A549 treated with DMSO at 1 μM for 4 hours (cell line): ENCODE data around the gene MRPL58. TPM values are rescaled to one million over a fixed set of nuclear protein-coding genes. Genes with fewer than 3 reads are reported as not detected.

Source experiments
- total RNA-seq: library from RNA; stranded (reverse); fragments of 200-300 nt; extraction: Qiagen RNA extraction; gene quantifications from 5 replicates; pipeline ENCODE4 v1.2.3, GENCODE V29; 2022; ENCODE audit warnings: low read depth

MRPL58 gene
- total RNA-seq = 74.1 to 83.2 TPM (median 79.3 TPM) in 5 replicates

GRCh38 chr17:75012346-75013091, at the start of gene MRPL58:
TSS of gene MRPL58 (plus strand) at chr17:75012670. CDS start at chr17:75012687, 17 bp downstream.

GRCh38 chr17:74972107-74972972, 40.1 kb upstream of the MRPL58 start, which contains the start of gene HID1:
TSS of gene HID1 (minus strand) at chr17:74972759. CDS start at chr17:74972656, 103 bp downstream.

GRCh38 chr17:74987418-74987908, 25.0 kb upstream of the MRPL58 start, which contains the start of gene CDR2L:
TSS of gene CDR2L (plus strand) at chr17:74987632. CDS start at chr17:74988044, 412 bp downstream.

GRCh38 chr17:75046407-75047289, 34.2 kb downstream of the MRPL58 start, which contains the start of the genes ATP5PD and KCTD2:
TSS of gene ATP5PD (minus strand) at chr17:75046969. CDS start at chr17:75042650, 4,319 bp downstream.
TSS of gene KCTD2 (plus strand) at chr17:75047225. CDS start at chr17:75047251, 26 bp downstream.

Other genes with a start within 250 kb of the MRPL58 start
- gene NAT9, start 236.3 kb upstream of the MRPL58 start, total RNA-seq = 52.1 to 64.3 TPM (median 56.3 TPM) in 5 replicates
- 0.06 to 0.61 TPM (median 0.23 TPM) in 5 replicates for gene GRIN2C, start 152.8 kb upstream of the MRPL58 start, total RNA-seq
- 54.9 to 76.2 TPM (median 59.9 TPM) in 5 replicates for gene FDXR, start 139.7 kb upstream of the MRPL58 start, total RNA-seq
- 0.10 TPM in 1 of 5 replicates, not detected in the others for gene FADS6, start 119.0 kb upstream of the MRPL58 start, total RNA-seq
- gene USH1G, start 89.4 kb upstream of the MRPL58 start, total RNA-seq = 0.02 to 0.11 TPM (median 0.06 TPM) in 5 replicates
- gene OTOP2, start 88.4 kb upstream of the MRPL58 start, total RNA-seq = 0.06 to 0.18 TPM (median 0.07 TPM) in 5 replicates
- gene OTOP3, start 76.8 kb upstream of the MRPL58 start, total RNA-seq = not detected in 5 replicates
- gene HID1, start 39.9 kb upstream of the MRPL58 start, total RNA-seq = 6.3 to 7.3 TPM (median 7.2 TPM) in 5 replicates
- 35.3 to 50.0 TPM (median 44.7 TPM) in 5 replicates for gene CDR2L, start 25.0 kb upstream of the MRPL58 start, total RNA-seq
- 451 to 527 TPM (median 489 TPM) in 5 replicates for gene ATP5PD, start 34.3 kb downstream of the MRPL58 start, total RNA-seq
- 28.0 to 29.8 TPM (median 29.0 TPM) in 5 replicates for gene KCTD2, start 34.6 kb downstream of the MRPL58 start, total RNA-seq
- 23.9 to 31.5 TPM (median 27.3 TPM) in 5 replicates for gene SLC16A5, start 75.3 kb downstream of the MRPL58 start, total RNA-seq
- gene ARMC7, start 97.3 kb downstream of the MRPL58 start, total RNA-seq = 14.9 to 20.8 TPM (median 17.9 TPM) in 5 replicates
- gene NT5C, start 119.1 kb downstream of the MRPL58 start, total RNA-seq = 83.2 to 128 TPM (median 117 TPM) in 5 replicates
- 789 to 884 TPM (median 813 TPM) in 5 replicates for gene JPT1, start 141.8 kb downstream of the MRPL58 start, total RNA-seq
- gene SUMO2, start 170.3 kb downstream of the MRPL58 start, total RNA-seq = 330 to 428 TPM (median 394 TPM) in 5 replicates
- gene NUP85, start 193.0 kb downstream of the MRPL58 start, total RNA-seq = 90.7 to 111 TPM (median 107 TPM) in 5 replicates
- 23.9 to 31.0 TPM (median 29.2 TPM) in 5 replicates for gene GGA3, start 248.9 kb downstream of the MRPL58 start, total RNA-seq
- gene MRPS7, start 249.2 kb downstream of the MRPL58 start, total RNA-seq = 159 to 185 TPM (median 169 TPM) in 5 replicates